ENCODE data around the gene DRAM1. TPM values are rescaled to one million over a fixed set of nuclear protein-coding genes. Genes with fewer than 3 reads are reported as not detected.

DRAM1 gene
- polyA plus RNA-seq, 2 of the 4 experiments (the other 2 are of a cell fraction) = 28.0 to 39.1 TPM

- WGBS (ENCODE audit: missing lambda C conversion rate) = 91% methylated on average over 8 of the region's 8 CpGs
- TF ChIP-seq TP53 (CRISPR knock-in tag; IDR thresholded peaks at IDR 0.05) = no peak
- no peak for TF ChIP-seq MAZ (IDR thresholded peaks at IDR 0.05; ENCODE audit: borderline replicate concordance, low read depth, low read length)
- TF ChIP-seq HOXB13 (CRISPR knock-in tag; IDR thresholded peaks at IDR 0.05; ENCODE audit: low read depth) = no peak
- no peak for TF ChIP-seq PBX3 (IDR thresholded peaks at IDR 0.05)
- TF ChIP-seq, protein P1, sequence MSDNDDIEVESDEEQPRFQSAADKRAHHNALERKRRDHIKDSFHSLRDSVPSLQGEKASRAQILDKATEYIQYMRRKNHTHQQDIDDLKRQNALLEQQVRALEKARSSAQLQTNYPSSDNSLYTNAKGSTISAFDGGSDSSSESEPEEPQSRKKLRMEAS (IDR thresholded peaks at IDR 0.05) = no peak
- no peak for TF ChIP-seq KDM1A (IDR thresholded peaks at IDR 0.05; ENCODE audit: low read depth)
- TF ChIP-seq, protein P2, sequence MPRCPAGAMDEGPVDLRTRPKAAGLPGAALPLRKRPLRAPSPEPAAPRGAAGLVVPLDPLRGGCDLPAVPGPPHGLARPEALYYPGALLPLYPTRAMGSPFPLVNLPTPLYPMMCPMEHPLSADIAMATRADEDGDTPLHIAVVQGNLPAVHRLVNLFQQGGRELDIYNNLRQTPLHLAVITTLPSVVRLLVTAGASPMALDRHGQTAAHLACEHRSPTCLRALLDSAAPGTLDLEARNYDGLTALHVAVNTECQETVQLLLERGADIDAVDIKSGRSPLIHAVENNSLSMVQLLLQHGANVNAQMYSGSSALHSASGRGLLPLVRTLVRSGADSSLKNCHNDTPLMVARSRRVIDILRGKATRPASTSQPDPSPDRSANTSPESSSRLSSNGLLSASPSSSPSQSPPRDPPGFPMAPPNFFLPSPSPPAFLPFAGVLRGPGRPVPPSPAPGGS (IDR thresholded peaks at IDR 0.05) = no peak
- TF ChIP-seq, protein P3, sequence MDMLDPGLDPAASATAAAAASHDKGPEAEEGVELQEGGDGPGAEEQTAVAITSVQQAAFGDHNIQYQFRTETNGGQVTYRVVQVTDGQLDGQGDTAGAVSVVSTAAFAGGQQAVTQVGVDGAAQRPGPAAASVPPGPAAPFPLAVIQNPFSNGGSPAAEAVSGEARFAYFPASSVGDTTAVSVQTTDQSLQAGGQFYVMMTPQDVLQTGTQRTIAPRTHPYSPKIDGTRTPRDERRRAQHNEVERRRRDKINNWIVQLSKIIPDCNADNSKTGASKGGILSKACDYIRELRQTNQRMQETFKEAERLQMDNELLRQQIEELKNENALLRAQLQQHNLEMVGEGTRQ (IDR thresholded peaks at IDR 0.05) = no peak
- no peak for TF ChIP-seq ZFP36 (IDR thresholded peaks at IDR 0.05; ENCODE audit: borderline replicate concordance, partially characterized antibody)
- no peak for TF ChIP-seq ESRRA (IDR thresholded peaks at IDR 0.05; ENCODE audit: borderline replicate concordance, low read length)
- no peak for TF ChIP-seq EP300 (IDR thresholded peaks at IDR 0.05)
- TF ChIP-seq HDAC2 (IDR thresholded peaks at IDR 0.05) = no peak
- no peak for TF ChIP-seq JUN (IDR thresholded peaks at IDR 0.05)
- no peak for TF ChIP-seq RAD21 (conservative IDR thresholded peaks at IDR 0.05 in 1 of 2, IDR thresholded peaks at IDR 0.05 in 1 of 2)
- TF ChIP-seq RNF2 (IDR thresholded peaks at IDR 0.05; ENCODE audit: borderline replicate concordance, low read depth) = no peak
- TF ChIP-seq SREBF2 (IDR thresholded peaks at IDR 0.05) = no peak
- TF ChIP-seq, protein P4, sequence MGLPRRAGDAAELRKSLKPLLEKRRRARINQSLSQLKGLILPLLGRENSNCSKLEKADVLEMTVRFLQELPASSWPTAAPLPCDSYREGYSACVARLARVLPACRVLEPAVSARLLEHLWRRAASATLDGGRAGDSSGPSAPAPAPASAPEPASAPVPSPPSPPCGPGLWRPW (IDR thresholded peaks at IDR 0.05) = no peak
- TF ChIP-seq FOSB (CRISPR knock-in tag; IDR thresholded peaks at IDR 0.05) = no peak
- Histone ChIP-seq H3K27ac (no peak overlapping the region), H3K4me2 (no peak overlapping the region), H3K9me3 (no peaks in the 10 kb centered on the region), H3K4me3 (no peak overlapping the region), H3K4me1 (no peaks in the 10 kb centered on the region)
- FAIRE-seq = no peak
- DNase-seq (ENCODE audit: low read depth in 1 of 2, low spot score in 1 of 2) = no peak
- CTCF ChIA-PET = interaction anchor here (1.3 kb wide), 1 partner anchor 888 kb away, joined by 5 read pairs; no protein-coding TSS in a partner anchor
- ATAC-seq = no peak
- POLR2A ChIA-PET = no interaction called here
Observed at GRCh38 chr12:101923045-101923718, 45.8 kb downstream of the DRAM1 start.

- 80% methylated on average over 3 of the region's 3 CpGs for WGBS (ENCODE audit: missing lambda C conversion rate)
- ChIA-PET CTCF (no interaction called here), POLR2A (interaction anchor here (0.6 kb wide), 1 partner anchor 45 kb away, joined by 6 read pairs; no protein-coding TSS in a partner anchor)
- no peak for TF ChIP-seq CHD4 (IDR thresholded peaks at IDR 0.05; ENCODE audit: borderline replicate concordance)
- TF ChIP-seq, protein P3 (IDR thresholded peaks at IDR 0.05) = peak; percentile 79
- peak; percentile 26 to 63; a peak in 2 of 6 replicates for ATAC-seq
- Histone ChIP-seq H3K27ac (no peak overlapping the region), H3K4me3 (no peak overlapping the region), H3K4me2 (no peak overlapping the region), H3K4me1 (no peaks in the 10 kb centered on the region), H3K9me3 (no peaks in the 10 kb centered on the region)
- DNase-seq (ENCODE audit: low read depth in 1 of 2, low spot score in 1 of 2) = peak; percentile 22 to 28
- no peak for FAIRE-seq
Observed at GRCh38 chr12:101924618-101925017, 47.2 kb downstream of the DRAM1 start.

All from A549 (cell line).